ENCODE measurements around the gene RO60.
"Not testable (repeated sequence)": the region's sequence is repeated elsewhere in the genome, so short reads cannot be mapped to it uniquely, and the experiment has no call there.

The RO60 gene

DNA sequence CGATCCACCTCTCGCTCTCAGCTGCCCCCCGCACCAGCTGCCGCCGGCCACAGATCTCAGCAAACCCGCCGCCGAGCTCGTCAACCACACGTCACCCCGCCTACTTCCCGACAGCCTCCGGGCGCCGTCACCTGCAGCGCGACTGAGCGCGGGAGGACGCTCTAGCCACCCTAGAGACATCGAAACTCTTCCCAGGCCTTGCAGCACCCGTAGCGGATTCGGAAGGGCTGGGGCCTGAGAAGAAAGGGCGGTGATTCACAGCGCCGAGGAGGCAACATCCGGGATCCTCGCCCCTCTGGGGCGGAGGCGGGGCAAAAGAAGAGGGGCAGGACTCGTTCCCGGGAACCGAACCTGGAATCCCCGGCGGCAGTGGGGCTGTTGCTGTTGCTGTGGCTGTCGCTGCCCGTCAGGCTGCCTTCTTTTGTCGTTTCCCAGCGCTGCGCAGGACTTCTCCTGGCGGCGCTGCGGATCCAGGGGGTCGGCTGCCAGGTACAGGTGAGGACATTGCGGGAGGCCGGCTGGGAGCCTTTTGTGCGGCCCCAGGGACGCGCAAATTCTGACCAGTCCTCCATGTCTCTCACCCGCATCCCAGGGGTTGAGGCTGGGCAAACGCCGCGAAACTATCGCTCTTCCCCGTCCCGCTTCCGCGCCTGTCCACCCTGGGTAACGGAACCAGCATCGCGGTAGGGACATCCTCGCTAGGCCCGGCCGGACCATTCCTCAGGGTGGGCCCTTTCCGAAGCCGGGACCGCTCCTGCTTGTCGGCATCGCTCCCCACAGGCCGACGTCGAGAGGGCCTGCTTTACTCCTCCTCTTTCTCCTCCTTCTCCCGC, at the start of gene RO60, which contains the start of gene UCHL5:
TSS of gene RO60 (plus strand) at position 331 of the 833 bp plus-strand sequence. CDS start 9,443 bp downstream, outside the sequence.
TSS of gene UCHL5 (minus strand) at position 79 of the 833 bp plus-strand sequence. CDS start 100 bp downstream, outside the sequence.
- DNase-seq (ENCODE audit: low read depth): peak; percentile 91

DNA sequence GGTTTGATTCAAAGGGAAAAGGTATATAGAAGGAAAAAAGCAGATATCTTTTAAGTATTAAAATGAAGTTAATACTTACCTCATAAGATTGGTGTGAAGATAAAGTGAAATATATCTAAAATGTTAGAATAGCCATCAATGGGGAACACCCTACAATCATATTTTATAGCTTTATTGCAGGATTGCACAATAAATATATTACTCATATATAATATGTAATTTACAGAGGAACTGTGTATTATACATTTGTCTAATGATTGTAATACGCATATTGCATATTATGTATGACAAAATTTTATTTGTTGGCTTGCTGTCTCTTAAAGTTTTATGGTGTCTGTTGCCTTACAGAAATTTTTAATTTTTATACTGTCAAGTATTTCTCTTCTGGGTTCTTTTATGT, 48.0 kb upstream of the RO60 start:
- no peak for DNase-seq (ENCODE audit: low read depth)

DNA sequence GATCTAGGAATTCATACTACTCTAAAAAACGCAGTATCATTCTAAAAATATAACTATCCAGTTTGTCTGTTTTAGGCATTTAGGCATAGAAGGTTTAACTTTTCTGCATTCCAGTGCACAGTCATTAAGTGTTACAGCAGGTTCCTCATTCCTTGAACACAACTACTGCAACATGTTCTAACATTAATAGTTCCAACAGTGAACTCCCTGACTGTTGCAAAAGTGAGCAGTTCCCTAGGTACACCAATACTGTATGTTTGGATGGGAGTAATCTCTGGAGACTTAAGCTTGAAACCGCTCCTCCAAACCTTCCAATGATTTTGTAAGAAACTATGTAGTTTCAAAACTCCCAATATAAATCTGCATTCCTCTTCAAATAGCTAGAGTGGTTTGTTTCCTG, 46.4 kb upstream of the RO60 start:
- DNase-seq (ENCODE audit: low read depth): peak; percentile 45

DNA sequence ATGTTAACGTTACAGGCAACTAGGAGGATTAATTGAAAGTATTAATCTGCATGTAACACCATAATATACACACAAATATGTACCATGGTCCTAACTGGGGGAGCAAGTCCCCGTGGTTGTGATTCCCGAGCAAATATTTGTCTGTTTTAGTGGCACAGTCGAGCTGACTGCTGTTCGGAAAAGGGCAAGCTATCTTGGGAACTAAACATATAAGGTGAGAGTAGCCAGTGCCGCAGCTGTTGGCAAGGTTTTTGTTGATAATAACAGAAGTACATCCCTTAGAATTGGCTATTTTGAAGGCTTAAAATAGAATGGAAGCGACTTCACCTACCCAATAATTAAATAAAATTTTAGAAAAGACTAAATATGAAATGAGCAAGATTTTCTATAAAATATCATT, 45.7 kb upstream of the RO60 start:
- no peak for DNase-seq (ENCODE audit: low read depth)

DNA sequence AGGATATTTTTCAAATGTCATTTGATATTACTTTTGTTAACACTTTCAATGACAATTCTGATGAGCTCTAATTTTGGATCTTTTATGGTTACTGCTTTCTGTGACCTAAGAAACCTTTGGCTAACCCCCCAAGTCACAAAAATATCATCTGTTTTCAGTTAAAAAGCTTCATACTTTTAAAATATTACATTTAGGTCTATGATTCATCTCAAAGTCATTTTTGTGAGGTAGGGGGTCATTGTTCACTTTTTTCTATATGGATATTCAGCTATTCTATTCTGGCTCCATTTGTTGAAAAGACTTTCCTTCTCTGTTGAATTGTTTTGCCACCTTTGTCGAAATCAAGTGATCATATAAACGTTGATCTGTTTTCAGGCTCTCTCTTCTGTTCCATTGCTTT, 45.0 kb upstream of the RO60 start:
- DNase-seq (ENCODE audit: low read depth): no peak

DNA sequence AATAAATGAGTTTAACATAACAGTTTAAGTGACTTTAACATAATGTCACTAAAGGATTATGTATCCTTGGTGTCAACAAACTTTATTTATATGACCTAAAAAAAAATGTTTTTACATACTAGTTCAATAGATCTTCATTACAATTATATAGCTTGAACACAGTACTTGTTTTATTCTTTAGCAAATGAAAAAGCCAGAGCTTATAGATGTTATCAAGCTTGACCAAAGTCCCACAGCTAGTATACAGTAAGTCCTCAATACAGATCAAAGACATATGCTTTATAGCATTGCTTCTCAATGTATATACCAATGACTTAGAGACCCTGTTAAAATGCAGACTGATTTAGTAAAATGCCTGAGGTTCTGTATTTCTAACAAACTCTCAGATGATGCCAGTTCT, 42.6 kb upstream of the RO60 start:
- DNase-seq (ENCODE audit: low read depth): no peak

DNA sequence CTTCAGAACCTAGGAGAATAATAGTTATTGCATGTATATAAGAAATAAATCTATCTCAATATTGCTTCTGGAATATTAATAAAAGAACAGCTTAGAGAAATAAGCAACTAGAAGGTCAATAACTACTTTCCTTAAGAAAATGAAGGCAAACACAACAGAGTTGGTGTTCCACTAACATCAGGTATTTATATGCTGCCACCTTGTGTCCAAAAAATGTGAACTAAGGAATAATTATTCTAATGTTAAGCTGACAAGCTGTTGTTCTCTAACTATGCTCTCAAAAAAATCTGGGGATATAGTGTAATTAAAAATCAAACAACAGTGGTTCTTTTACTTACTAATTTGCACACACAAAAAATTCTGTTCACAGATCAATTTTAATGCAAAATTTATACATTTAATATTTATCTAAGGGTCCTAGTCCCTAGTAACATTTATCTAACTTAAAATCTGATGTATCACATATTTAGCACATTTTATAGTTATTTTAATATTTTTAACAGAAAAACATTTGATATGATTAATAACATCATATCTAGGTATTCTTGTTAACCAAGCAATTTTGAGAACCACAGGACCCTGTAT, 39.9 kb upstream of the RO60 start:
- no peak for DNase-seq (ENCODE audit: low read depth)

DNA sequence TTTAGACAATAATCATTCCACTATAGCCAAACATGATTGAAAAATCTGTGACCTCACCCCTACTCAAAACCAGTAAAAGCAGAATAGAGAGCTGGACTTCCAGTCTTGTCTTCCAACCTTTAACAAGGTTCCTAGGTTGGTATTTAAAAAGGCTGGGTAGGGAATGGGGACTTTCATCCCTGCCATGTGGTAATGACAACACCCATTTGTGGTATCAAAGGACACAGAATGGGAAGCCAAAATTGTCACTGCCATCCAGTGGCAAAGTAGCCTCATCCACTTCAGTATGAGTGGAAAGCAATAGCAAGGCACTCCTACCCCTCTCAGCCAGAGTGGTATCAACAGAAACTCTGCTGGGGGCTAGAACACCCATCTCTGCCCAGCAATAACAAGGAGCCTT, 34.2 kb upstream of the RO60 start:
- no peak for DNase-seq (ENCODE audit: low read depth)

DNA sequence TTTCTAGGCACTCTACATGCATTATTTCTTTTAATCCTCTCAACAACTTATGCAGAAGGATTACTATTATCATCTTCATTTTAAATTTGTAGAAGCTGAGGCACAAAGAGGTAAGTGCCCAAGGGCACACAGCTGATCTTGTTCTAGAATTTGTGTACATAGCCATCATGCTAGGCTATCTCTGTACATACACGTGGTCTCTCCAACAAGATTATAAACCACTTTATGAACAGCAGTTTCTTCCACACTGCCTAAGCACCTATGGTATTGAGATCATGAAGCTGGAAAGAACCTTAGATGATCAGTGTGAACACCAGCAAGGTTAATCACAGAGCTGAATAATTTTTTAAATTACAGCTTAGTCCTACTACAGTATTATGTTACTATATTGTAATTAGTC, 29.1 kb upstream of the RO60 start:
- DNase-seq (ENCODE audit: low read depth): no peak

DNA sequence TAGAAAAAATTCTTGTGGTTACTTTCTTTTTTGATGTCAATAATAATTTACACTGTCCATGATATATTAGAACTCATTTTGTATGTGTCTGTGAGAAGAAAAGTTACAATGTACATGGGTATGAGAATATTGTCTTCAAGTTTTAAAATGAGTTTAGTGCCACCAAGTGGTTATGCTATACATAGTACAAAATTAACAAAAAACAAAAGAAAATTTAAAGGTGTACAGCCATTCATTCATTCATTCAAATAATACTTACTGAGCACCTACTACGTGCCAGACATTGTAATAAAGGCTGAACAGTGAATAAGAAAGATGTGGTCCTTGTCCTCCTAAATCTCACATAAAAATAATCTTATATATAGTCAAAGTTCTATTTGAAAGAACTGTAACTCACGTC, 28.0 kb upstream of the RO60 start:
- DNase-seq (ENCODE audit: low read depth): no peak

DNA sequence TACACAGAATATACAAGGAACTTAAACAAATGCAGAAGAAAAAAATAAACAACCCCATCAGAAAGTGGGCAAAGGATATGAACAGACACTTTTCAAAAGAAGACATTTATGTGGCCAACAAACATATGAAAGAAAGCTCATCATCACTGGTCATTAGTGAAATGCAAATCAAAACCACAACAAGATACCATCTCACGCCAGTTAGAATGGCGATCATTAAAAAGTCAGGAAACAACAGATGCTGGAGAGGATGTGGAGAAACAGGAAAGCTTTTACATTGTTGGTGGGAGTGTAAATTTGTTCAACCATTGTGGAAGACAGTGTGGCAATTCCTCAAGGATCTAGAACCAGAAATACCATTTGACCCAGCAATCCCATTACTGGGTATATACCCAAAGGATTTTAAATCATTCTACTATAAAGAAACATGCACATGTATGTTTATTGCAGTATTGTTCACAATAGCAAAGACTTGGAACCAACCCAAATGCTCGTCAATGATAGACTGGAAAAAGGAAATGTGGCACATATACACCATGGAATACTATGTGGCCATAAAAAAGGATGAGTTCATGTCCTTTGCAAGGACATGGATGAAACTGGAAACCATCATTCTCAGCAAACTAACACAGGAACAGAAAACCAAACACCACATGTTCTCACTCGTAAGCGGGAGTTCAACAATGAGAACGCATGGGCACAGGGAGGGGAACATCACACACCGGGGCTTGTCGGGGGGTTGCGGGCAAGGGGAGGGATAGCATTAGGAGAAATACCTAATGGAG, 26.6 kb upstream of the RO60 start:
- not testable (repeated sequence) for DNase-seq (ENCODE audit: low read depth)

DNA sequence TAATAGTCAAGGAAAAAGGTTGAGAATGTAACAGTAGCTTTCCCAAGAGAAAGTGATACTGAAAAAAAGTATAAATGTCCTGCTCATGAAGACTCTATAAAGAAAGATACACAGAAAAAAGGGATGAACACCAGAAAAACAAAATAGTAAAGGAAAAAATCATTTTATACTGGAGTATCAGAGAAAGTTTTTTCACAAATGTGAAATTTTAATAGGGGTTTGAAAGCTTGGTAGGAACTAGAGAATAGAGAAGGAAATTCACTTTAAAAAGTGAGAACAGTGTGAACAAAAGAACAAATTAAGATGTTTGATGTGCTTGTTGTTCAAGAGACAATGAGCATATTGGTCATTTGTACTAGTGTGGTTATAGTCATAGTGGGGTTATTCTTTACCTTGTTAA, 25.8 kb upstream of the RO60 start:
- DNase-seq (ENCODE audit: low read depth): no peak

DNA sequence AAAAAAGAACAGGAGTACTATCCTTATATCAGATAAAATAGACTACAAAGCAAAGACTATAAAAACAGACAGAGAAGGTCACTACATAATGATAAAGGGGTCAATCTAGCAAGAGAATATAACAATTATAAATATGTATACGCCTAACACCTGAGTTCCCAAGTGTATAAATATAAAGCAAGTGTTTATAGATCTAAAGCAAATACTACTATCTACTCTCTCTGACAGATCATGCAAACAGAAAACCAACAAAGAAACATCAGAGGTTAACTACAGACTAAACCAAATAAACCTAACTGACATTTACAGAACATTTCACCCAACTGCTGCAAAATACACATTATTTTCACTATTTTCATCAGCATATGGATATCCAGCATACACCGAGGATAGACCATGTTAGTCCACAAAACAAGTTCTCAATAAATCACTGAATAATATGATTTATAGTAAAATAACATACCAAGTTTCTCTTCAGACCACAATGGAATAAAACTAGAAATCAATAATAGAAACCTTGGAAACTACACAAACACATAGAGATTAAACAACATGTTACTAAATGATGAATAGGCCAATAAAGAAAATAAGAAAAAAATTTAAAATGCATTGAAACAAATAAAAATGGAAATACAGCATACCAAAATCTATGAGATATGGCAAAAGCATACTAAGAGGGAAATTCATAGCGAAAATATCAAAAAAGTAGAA, 22.9 kb upstream of the RO60 start:
- DNase-seq (ENCODE audit: low read depth): no peak

DNA sequence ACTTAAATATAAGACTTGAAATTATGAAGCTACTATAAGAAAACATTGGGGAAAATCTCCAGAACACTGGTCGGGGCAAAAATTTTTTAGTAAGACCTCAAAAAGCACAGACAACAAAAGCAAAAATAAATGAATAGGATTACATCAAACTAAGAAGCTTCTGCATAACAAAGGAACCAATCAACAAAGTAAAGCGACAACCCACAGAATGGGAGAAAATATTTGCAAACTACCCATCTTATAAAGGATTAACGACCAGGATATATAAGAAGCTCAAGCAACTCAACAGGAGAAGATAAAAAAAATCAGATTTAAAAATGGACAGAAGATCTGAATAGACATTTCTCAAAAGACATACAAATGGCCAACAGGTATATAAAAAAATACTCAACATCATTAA, 19.4 kb upstream of the RO60 start:
- no peak for DNase-seq (ENCODE audit: low read depth)

DNA sequence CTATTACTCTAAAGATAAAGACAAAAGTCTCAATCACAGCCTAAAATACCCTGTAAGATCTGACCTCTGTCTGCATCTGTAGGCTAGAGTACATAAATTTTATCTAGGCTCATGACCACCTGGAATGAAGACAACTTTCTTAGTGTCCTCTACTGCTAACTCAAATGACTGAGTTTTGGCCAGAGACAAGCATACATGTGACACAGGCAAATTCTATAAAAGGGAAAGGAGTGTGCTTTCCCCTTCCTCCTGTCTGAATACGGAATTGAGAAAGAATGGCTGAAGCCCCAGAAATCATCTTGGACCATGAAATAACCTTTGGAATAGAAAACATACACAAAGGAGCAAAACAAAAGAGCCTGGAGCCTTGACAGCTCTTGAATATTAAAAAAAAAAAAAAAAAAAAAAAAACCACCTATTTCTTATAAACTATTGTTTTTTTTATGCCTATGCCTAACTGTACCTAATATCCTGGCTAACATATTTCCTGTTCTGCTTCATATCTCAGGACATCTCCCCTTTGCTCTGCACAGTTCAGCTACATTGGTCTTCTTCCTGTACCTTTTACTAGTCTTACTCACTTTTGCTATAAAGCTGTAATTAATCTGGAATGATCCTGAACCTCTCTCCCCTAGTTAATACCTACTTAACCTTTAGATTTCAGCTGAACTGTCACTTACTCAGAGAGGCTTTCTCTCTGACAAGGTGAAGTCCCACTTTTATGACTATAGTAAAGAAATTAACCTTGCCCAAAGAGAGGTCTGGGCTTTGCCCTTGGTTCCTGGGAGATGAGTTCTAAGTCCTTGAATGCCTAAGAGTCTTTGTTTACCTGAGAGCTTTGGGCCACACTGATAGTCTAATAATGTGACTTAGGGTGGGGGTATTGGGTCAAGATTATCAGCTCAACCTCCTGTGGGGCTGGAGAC, 16.4 kb upstream of the RO60 start:
- no peak for DNase-seq (ENCODE audit: low read depth)

DNA sequence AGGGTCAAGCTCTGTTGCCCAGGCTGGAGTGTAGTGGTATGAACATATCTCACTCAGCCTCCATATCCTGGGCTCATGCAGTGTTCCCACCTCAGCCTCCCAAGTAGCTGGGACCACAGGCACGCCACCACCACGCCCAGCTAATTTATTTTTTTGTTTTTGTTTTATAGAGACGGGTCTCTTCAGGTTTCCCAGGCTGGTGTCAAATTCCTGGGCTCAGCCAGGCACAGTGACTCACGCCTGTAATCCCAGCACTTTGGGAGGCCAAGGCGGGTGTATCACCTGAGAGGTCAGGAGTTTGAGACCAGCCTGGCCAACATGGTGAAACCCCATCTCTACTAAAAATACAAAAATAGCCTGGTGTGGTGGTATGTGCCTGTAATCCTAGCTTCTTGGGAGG, 10.5 kb upstream of the RO60 start:
- DNase-seq (ENCODE audit: low read depth): not testable (repeated sequence)

DNA sequence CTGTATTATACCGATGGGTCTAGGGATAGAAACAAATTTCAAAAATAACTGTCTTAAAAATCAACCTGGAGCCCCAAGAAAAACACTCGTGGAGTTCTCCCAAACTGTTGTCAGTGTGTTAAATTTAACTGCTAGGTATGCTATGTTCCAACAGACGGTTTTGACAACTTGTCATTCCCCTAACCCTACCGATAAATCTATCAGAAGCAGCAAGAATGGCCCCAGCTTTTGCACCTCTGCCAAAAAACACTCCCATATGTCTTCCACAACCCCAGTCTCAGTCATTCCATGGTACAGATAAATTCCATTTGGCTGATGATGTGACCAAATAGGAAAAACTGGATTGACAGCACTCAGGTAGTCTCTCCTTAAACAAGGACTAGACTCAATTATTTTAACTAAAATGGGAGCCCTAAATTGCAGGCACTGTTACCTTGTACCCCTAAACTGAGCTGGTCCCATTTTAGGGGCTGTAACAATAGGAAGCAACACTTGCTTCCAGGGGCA, 5.2 kb upstream of the RO60 start:
- DNase-seq (ENCODE audit: low read depth): no peak

DNA sequence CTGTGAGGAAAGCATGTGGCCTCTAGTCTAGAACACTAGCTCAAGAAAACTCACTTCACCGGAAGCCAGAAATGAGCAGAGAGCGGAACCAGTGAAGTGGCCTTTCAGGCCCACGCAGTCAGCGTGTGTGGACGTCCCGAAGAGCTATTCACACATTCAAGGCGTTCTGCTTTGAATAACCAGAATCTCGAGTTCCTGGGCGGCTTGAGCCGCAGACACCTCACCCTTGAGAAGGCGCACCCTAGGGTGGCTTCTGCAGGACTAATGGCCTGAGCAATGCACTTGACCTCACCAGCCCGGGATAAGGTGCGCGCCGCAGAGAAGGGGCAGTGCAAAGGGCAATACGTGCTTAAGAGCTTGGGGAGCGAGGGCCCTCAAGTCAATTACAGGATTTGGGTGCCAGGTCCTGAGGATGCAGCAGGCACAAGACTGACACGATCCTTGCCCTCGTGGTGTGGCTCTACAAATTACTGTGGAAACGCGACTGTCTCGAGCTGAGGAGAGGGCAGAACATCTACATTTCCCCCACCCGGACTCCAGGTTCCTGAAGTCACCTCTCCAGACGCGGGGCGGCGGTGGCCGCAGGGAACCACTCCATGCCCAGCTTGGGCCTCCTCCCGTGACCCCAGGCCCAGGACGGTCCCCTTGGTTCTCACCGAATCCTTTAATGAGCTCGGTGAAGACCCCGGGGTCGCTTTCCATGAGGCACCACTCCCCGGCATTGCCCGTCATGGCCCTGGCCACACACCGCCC, 707 bp upstream of the RO60 start:
- no peak for DNase-seq (ENCODE audit: low read depth)

DNA sequence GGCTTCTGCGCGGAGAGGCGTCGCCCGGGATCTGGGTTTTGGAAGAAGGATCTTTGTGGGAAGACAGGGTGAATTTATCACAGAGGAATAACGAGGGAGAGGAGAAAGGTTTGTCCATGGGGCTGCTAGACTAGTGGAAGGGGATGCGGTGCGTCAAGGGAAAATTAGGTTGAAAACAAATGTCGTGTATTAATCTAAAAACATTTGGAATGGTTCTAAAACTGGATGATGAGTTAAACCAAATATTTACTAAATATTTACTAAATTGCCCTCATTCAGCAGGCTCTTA, 647 bp downstream of the RO60 start:
- no peak for DNase-seq (ENCODE audit: low read depth)

DNA sequence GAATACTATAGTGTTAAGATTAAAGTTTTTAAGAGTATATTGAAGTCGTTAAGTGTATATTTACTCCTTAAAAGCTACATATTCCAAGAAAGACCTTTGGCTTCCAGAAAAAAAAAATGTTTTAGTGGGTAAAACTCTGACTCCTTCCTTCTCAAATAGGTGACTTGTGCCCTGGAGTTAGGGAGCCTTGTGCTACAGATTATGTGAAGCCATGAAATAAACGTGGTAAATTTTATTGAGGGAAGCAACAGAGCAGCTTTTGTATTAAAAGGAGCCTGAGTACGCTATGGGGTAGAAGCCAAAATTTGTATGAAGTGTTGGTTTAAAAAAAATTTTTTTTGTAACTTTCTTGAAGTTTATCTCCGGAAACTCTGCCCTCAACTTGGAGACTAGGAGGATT, 994 bp downstream of the RO60 start:
- no peak for DNase-seq (ENCODE audit: low read depth)

Measured in GM04503 (cell line).